Measurements from ENCODE around the gene SOST. TPM values are rescaled to one million over a fixed set of nuclear protein-coding genes. Genes with fewer than 3 reads are reported as not detected.

Gene SOST
- polyA plus RNA-seq, 2 of the 4 experiments (the other 2 are of a cell fraction), result 0.03 to 0.05 TPM

DNA sequence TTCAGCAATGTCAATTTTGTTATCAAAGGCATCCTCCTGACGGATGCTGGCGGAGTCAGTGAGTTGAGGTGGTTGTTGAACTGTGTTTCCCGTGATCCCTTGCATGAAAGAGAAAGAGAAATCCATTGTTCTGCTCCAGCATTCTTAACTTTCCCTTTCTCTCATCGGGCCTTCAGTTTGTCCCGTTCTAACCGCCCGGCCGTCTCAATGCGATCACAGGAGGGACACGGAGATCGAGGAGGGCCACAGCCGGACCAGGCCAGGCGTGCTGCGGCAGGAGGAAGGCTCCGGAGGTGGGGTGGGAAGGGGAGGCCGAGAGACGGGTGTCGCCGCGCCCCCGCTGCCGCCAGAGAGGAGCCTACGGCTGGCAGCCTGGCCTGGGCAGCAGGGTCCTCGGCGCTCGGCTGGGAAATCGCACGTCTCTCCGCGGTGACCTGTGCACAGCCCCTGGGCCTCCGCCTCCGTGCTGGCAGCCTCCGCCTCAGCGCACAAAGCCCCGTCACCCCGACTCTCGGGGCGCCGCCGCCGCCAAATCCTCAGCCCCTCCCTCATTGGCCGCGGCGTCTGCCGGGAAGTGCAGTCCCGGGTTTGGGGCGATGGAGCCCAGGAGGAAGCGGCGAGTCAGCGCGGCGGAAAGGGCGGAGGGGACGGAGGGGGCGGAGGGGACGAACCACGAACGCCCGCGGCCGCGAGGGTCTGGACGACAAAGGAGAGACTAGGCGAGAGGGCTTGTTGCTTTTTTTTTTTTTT lies 38.1 kb downstream of the SOST start (continued):
- TF ChIP-seq PHF8 (IDR thresholded peaks at IDR 0.05; ENCODE audit: borderline replicate concordance, low read depth) (no peak), POLR2A (IDR thresholded peaks at IDR 0.05; ENCODE audit: low read length) (peak; percentile 69), HOXB5 (CRISPR knock-in tag; IDR thresholded peaks at IDR 0.05) (peak; percentile 90)
- TF ChIP-seq, protein P1, sequence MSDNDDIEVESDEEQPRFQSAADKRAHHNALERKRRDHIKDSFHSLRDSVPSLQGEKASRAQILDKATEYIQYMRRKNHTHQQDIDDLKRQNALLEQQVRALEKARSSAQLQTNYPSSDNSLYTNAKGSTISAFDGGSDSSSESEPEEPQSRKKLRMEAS (IDR thresholded peaks at IDR 0.05), result peak; percentile 81; the same call in 1 of the 2 replicates

DNA sequence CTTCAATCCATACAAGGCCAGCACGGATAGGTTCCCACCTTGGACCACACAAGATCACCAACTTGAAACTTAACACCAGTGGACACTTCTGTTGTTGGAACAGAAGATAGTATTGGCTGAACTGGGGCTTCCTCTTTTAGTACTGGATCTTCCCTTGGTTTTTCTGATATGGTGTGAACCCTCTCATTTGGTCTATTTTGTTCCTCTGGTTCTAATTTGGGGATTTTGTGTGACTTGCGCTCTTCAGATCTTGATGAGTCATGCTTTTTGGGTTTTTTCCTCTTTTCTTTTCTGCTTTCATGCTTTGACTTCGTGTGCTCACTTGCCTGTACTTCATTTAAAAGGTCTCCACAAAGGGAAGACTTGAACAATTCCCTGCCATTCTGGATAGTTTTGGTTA lies 39.0 kb downstream of the SOST start:
- POLR2A ChIA-PET, result no interaction called here
- peaks cover 66% of the 10 kb centered on the region for H3K4me1 ChIP-seq
- H3K4me2 ChIP-seq, result peak overlapping the region; percentile 94
- H3K4me3 ChIP-seq, result no peak overlapping the region
- CTCF ChIA-PET, result no interaction called here
- no peak for DNase-seq (ENCODE audit: low read depth in 1 of 2, low spot score in 1 of 2)
- no peaks in the 10 kb centered on the region for H3K9me3 ChIP-seq
- H3K27ac ChIP-seq, result peak overlapping the region; percentile 93 to 95; a peak in 5 of 6 replicates
- TF ChIP-seq SREBF2 (IDR thresholded peaks at IDR 0.05) (no peak), MAFK (IDR thresholded peaks at IDR 0.05; ENCODE audit: partially characterized antibody) (peak; percentile 87), FOSL2 (IDR thresholded peaks at IDR 0.05) (no peak), FOSL2 (CRISPR knock-in tag; IDR thresholded peaks at IDR 0.05) (peak; percentile 84), NFE2L2 (conservative IDR thresholded peaks at IDR 0.05; ENCODE audit: low read length) (peak; percentile 70)
- WGBS (ENCODE audit: missing lambda C conversion rate), result 85% methylated on average over 3 of the region's 3 CpGs
- ATAC-seq, result no peak
- no peak for FAIRE-seq

DNA sequence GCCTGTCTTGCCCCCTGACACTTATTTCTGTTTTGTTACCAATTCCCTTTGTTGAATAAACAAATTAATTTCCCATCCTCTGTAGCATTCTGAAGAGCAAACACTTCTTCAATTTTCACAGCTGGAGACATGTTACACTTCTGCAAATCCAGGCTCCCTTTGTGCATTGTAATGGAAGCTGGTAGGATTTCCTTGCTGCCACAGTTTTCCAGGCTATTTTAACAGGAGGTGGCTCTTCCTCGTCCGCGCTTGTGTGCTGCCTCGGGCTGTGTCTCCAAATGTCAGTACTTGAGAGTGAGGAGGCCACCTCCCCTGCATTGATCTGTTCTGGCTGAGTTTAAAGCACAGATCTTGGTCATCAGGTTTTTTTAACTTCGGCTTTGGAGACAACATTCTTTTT lies 40.0 kb downstream of the SOST start:
- CTCF ChIA-PET, result interaction anchor here (0.6 to 1.1 kb wide), 2 partner anchors 142 to 599 kb away, joined by 3 read pairs; no protein-coding TSS in a partner anchor

DNA sequence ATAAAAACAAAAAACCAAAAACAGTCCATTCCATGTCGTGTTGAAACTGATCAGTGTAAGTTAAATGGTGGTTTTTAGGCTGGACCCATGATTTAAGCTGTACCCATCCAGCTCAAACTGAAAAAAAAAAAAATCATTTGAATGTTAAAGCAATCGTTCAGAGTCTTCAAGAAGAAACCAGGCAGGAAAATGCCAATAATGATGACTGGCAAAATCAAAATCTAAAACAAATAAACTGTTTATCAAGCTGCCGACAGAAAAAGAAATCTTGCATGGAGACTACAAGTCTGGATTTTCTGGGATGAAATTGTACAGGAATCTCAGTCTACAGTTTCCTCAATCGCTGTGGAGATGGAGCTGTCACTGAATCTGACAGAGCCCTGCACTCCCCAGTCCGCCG lies 40.7 kb downstream of the SOST start:
- no peak for DNase-seq (ENCODE audit: low read depth in 1 of 2, low spot score in 1 of 2)
- no peak for ATAC-seq
- peak; percentile 13 for FAIRE-seq
- Histone ChIP-seq H3K4me1 (peaks cover 60% of the 10 kb centered on the region), H3K4me2 (peak overlapping the region; percentile 64), H3K27ac (peak overlapping the region; percentile 41 to 93), H3K4me3 (no peak overlapping the region), H3K9me3 (no peaks in the 10 kb centered on the region)
- POLR2A ChIA-PET, result interaction anchor here (0.6 kb wide), 1 partner anchor 124 kb away, joined by 4 read pairs; no protein-coding TSS in a partner anchor
- CTCF ChIA-PET, result interaction anchor here (0.6 to 1.1 kb wide), 2 partner anchors 56 to 141 kb away, joined by 3 to 4 read pairs; no protein-coding TSS in a partner anchor
- WGBS (ENCODE audit: missing lambda C conversion rate), result 36% methylated on average over 6 of the region's 6 CpGs
- TF ChIP-seq NFE2L2 (conservative IDR thresholded peaks at IDR 0.05; ENCODE audit: low read length) (peak; percentile 93), MAFK (IDR thresholded peaks at IDR 0.05; ENCODE audit: partially characterized antibody) (peak; percentile 88)
- TF ChIP-seq, protein P2, sequence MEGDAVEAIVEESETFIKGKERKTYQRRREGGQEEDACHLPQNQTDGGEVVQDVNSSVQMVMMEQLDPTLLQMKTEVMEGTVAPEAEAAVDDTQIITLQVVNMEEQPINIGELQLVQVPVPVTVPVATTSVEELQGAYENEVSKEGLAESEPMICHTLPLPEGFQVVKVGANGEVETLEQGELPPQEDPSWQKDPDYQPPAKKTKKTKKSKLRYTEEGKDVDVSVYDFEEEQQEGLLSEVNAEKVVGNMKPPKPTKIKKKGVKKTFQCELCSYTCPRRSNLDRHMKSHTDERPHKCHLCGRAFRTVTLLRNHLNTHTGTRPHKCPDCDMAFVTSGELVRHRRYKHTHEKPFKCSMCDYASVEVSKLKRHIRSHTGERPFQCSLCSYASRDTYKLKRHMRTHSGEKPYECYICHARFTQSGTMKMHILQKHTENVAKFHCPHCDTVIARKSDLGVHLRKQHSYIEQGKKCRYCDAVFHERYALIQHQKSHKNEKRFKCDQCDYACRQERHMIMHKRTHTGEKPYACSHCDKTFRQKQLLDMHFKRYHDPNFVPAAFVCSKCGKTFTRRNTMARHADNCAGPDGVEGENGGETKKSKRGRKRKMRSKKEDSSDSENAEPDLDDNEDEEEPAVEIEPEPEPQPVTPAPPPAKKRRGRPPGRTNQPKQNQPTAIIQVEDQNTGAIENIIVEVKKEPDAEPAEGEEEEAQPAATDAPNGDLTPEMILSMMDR (IDR thresholded peaks at IDR 0.05), result no peak

More for the DNA sequence above, 40.0 kb downstream of the SOST start:
- no peak overlapping the region for H3K4me3 ChIP-seq
- ATAC-seq (no peak), DNase-seq (ENCODE audit: low read depth in 1 of 2, low spot score in 1 of 2) (no peak), FAIRE-seq (peak; percentile 51)
- H3K9me3 ChIP-seq, result no peaks in the 10 kb centered on the region
- 61% methylated on average over 5 of the region's 5 CpGs for WGBS (ENCODE audit: missing lambda C conversion rate)
- TF ChIP-seq, protein P3, sequence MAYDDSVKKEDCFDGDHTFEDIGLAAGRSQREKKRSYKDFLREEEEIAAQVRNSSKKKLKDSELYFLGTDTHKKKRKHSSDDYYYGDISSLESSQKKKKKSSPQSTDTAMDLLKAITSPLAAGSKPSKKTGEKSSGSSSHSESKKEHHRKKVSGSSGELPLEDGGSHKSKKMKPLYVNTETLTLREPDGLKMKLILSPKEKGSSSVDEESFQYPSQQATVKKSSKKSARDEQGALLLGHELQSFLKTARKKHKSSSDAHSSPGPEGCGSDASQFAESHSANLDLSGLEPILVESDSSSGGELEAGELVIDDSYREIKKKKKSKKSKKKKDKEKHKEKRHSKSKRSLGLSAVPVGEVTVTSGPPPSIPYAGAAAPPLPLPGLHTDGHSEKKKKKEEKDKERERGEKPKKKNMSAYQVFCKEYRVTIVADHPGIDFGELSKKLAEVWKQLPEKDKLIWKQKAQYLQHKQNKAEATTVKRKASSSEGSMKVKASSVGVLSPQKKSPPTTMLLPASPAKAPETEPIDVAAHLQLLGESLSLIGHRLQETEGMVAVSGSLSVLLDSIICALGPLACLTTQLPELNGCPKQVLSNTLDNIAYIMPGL (CRISPR knock-in tag; IDR thresholded peaks at IDR 0.05; ENCODE audit: borderline replicate concordance), result no peak
- TF ChIP-seq ZFP36 (IDR thresholded peaks at IDR 0.05; ENCODE audit: borderline replicate concordance, partially characterized antibody), result no peak
- TF ChIP-seq NPAS2 (CRISPR knock-in tag; IDR thresholded peaks at IDR 0.05; ENCODE audit: borderline replicate concordance), result no peak
- 0 out of 2 replicates have a peak, but pooled peaks have one; percentile 22 for TF ChIP-seq HEYL (CRISPR knock-in tag; IDR thresholded peaks at IDR 0.05)
- TF ChIP-seq RCOR1 (IDR thresholded peaks at IDR 0.05; ENCODE audit: low read depth, low read length), result no peak
- TF ChIP-seq CHD2 (IDR thresholded peaks at IDR 0.05; ENCODE audit: low read length, partially characterized antibody), result no peak
- POLR2A ChIA-PET, result no interaction called here
- H3K4me2 ChIP-seq, result peak overlapping the region; percentile 64; the same call in 2 of the 3 replicates
- H3K4me1 ChIP-seq, result peaks cover 61% of the 10 kb centered on the region
- peak overlapping the region; percentile 41 to 93; a peak in 4 of 6 replicates for H3K27ac ChIP-seq
